GM12892 (cell line): ENCODE measurements around the gene IQCF2.

ENCODE experiments used
- POLR2A ChIP-seq: IDR thresholded peaks from 2 replicates; pipeline ENCODE4 v1.6.1; 2011; ENCODE audit warnings: low read depth, low read length, control low read depth
- POLR2AphosphoS5 ChIP-seq: IDR thresholded peaks from 2 replicates; pipeline ENCODE4 v1.6.1; 2011; ENCODE audit warnings: low read depth, low read length, control low read depth

DNA sequence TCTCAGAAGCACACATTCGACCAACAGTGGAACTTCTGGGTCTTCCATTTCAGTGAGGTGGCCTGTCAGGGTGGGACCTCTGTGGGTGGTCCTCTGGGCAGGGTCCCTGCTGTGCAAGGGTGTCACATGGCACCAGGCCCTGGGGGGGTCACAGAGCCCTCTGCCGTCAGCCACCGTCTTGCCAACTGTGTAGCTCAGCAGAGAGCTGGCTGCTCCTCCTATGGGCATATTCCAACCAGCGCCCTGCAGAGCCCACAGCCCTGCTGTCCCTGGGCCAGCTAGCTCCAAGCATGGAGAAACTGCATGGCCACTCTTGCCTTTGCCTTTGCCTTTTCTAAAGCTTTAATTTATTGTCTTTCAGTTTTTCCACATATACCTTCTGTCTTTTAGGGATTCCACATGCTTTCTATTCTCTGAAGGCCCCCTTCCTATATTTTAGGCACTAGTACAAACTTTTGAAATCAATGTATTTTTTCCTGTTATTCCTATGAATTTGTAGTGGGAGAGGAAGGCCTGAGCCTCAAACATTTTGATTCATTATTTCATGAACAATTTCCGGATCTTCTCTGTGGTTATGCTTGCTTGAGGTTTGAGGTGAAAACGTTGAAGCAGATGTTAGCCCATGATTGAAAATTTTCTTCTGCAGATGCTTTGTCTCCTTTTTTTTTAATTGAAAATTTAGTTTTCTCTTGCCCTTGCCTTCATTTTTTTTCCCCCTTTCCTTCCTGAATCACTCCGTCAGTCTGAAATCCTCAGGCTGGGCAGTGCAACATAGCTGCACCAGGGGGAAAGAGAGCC is 30.0 kb downstream of the IQCF2 start:
- TF ChIP-seq POLR2AphosphoS5 (no peak), POLR2A (no peak)
